Cardiac septum (tissue), 1 donor: ENCODE measurements around the gene COX14. TPM values are rescaled to one million over a fixed set of nuclear protein-coding genes. Genes with fewer than 3 reads are reported as not detected.

Experiments used
- DNase-seq: peaks from one replicate; pipeline ENCODE4 v3.0.0-alpha.2; 2020; ENCODE audit warnings: low spot score
- intact Hi-C: fragments of 100-400 bp; cut with DNase I; formaldehyde crosslinking; loops from one replicate; pipeline ENCODE4 v1.14.0; 2022
- long read RNA-seq: library from polyadenylated mRNA; unstranded; transcript quantifications from one replicate; pipeline ENCODE4 v2.0.0, GENCODE V29; 2021
- total RNA-seq: library from RNA; stranded (reverse); fragmentation: NEBNext Ultra II Directional; extraction: Animal tissue kit (Norgen Biotek cat#: 25700); gene quantifications from one replicate; pipeline ENCODE4 v1.2.1, GENCODE V29; 2021
- donor health status: DM: no; HTN: no; CAD: no.

The COX14 gene
- 152 TPM for total RNA-seq
- long read RNA-seq, transcript COX14-203 (2 exons, 739 nt), result major isoform, 72 of 78 reads
- long read RNA-seq, partial matches to known transcripts, result 1 of 78 reads
- long read RNA-seq, other reads (novel, unspliced or antisense), result 1 of 78 reads

DNA sequence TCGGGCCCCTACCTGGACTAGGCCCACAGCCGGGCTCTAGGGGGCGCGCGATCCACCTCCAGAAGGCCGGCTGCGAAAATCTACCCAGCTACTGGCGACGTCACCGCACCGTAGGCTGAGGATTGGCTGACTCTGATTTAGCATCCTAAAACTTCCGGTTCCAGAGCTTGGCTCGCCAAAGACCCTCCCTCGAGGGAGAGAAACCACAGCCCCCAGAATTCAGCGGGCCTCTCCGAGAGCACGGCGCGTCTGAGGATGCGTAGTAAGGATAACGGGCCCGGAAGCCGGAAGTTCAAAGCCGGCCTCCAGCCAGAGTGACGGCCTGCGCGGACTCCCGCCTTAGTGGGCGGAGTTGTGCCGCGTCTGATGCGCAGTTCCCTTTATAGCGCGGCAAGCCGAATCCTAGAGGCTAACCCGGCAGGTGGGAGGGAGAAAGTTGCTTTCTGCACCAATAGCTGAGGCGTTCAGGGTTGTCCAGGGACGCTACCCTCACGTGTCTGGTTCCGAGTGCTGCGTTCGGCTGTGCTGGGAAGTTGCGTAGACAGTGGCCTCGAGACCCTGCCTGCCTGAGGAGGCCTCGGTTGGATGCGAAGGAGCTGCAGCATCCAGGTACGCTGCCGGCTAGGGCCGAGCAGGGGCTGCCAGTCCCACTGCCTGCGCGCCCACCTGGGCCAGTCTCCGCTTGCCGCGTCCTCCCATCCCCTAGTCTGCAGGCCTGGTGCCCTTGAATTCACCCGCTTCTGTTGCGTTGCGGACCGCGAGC, at the start of gene COX14:
COX14 (plus strand) TSS at position 544 of the 763 bp plus-strand sequence. CDS start 7,808 bp downstream, outside the sequence.
- peak; percentile 100 for DNase-seq
- intact Hi-C loops, result loop anchor here (2.0 to 10.0 kb wide), 2 partner anchors 25 to 53 kb away; partner anchors contain the start of gene CERS5

DNA sequence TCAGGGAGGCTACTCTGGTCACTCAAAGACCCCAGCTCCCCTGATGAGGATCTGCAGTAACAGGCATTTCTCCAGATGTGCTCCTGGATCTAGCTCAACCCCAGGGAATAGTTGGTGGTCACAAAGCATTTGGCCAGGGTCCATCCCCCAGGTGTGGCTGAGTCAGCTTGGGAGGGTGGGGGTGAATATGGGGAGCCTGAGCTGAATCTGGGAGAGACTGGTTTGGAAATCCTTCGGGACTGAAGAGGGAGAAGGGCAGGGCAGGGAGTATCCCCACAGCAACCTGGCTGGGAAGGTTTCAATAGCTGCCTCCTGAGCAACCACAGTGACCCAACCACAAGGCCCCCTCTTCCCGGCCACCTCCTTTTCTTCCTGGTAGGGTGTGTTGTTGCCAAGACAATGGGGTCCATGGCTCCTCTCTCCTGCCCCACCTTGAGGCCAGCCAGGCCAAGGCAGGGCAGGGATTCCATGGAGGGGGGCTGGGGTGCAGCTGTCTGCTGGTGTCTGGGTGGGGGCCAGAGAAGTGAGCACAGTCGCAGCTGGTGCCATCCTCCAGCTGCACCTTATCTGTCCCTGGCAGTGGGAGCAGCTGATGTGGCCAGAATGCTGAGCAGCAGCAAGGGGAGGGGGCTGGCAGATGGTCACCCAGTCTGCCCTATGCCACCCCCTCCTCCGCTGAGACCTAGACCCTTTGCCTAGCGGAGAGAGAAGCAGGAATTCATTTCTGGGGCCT, 49.1 kb upstream of the COX14 start:
- intact Hi-C loops, result no loop called here
- no peak for DNase-seq

GRCh38 chr12:50065726-50066310, 46.2 kb upstream of the COX14 start:
- intact Hi-C loops, result no loop called here
- no peak for DNase-seq

- DNase-seq, result no peak
- intact Hi-C loops, result no loop called here
Measured at GRCh38 chr12:50066402-50066801, 45.6 kb upstream of the COX14 start.

- DNase-seq, result no peak
- intact Hi-C loops, result no loop called here
Measured at GRCh38 chr12:50069069-50069468, 43.0 kb upstream of the COX14 start.

DNA sequence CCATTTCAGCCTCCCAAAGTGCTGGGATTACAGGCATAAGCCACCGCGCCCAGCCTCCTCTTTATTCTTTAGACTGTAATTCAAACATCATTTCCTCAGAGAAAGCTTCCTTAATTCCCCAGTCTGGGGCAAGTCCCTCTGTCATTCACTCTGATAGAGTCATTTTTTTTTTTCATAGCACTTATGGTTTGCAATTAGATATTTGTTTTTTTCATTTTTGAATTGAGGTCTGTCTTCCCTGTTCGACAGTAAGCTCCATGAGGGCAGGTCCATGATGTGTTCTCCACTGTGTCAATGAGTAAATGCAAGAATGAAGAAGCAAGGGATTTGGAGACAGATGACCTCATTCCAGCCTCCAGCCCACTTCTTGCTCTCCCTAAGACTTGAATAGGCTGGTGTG, 42.5 kb upstream of the COX14 start:
- intact Hi-C loops, result no loop called here
- no peak for DNase-seq

- peak; percentile 90 for DNase-seq
- intact Hi-C loops, result loop anchor here (2.0 kb wide), 1 partner anchor 104 kb away; no protein-coding TSS in a partner anchor
Measured at GRCh38 chr12:50070314-50071060, 41.5 kb upstream of the COX14 start.

DNA sequence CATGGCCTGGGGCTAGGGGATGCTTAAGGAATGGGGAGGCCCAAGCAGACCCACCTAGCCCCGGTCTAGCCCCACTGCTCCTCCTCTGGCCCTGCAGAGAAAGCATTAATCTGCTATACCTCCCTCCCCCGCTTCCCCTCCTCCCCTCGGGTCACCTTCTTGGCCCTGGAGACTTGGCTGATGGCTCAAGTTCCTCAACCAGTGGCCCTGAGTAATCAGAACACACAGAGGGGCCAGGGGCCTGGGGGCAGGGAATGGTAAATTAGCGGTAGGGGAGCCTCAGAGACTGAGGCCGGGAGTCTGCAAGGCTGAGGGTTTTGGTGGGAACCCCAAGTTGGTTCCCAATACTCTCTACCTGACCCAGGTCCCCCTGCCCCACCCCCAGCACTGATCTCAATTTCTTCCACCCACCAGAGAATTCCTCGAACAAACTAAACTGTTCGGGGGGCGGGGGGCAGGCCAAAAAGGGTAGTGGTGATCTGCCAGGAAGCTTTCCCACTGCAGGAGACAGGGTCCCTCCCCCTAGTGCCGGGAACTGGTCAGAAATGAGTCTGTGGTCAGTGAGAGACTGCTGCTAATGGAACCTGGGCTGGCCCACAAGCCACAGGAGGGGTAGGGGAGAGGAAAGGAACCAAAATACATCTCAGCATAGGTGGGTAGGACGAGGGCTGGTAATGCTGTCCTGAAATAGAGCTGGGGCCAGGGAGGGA, 39.7 kb upstream of the COX14 start:
- intact Hi-C loops, result no loop called here
- no peak for DNase-seq

- no peak for DNase-seq
- intact Hi-C loops, result no loop called here
Measured at GRCh38 chr12:50073206-50073605, 38.8 kb upstream of the COX14 start.

DNA sequence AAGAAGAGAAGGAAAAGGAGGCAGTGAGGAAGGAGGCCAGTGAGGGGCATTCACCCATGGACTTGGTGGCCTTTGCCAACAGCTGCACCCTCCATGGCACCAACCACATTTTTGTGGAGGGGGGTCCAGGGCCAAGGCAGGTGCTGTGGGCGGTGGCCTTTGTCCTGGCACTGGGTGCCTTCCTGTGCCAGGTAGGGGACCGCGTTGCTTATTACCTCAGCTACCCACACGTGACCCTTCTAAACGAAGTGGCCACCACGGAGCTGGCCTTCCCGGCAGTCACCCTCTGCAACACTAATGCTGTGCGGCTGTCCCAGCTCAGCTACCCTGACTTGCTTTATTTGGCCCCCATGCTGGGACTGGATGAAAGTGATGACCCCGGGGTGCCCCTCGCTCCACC, 38.3 kb upstream of the COX14 start:
- DNase-seq, result no peak
- intact Hi-C loops, result no loop called here

- intact Hi-C loops, result no loop called here
- DNase-seq, result peak; percentile 92
Measured at GRCh38 chr12:50074936-50075807, 36.9 kb upstream of the COX14 start.

- intact Hi-C loops, result no loop called here
- DNase-seq, result no peak
Measured at GRCh38 chr12:50075808-50076170, 36.2 kb upstream of the COX14 start.

DNA sequence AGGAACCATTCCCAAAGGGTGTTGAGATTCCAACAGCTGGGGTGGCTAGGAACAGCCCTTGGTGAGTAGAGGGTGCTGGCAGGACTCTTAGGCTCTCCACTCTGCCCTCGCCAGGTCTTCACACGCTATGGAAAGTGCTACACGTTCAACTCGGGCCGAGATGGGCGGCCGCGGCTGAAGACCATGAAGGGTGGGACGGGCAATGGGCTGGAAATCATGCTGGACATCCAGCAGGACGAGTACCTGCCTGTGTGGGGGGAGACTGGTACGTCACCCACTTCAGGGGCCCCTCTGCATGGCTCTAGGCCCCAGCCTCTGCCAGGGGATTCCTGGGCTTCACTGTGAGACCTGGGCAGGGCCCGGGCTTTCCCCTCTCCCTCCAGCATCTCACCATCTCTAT, 34.9 kb upstream of the COX14 start:
- intact Hi-C loops, result no loop called here
- no peak for DNase-seq

DNA sequence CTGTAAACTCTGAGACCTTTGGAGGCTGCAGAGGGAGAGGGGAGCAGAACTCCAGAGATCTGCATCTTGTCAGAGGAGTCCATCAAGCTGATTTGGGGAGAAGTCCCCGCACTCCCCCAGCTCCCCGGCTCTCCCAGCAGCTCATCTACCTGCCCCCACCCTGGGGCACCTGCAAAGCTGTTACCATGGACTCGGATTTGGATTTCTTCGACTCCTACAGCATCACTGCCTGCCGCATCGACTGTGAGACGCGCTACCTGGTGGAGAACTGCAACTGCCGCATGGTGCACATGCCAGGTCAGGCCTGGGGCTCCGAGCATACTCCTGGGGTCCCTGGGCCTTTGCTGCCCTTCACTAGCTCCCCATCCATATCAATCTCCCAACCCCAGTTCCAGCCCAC, 33.8 kb upstream of the COX14 start:
- intact Hi-C loops, result no loop called here
- DNase-seq, result no peak

DNA sequence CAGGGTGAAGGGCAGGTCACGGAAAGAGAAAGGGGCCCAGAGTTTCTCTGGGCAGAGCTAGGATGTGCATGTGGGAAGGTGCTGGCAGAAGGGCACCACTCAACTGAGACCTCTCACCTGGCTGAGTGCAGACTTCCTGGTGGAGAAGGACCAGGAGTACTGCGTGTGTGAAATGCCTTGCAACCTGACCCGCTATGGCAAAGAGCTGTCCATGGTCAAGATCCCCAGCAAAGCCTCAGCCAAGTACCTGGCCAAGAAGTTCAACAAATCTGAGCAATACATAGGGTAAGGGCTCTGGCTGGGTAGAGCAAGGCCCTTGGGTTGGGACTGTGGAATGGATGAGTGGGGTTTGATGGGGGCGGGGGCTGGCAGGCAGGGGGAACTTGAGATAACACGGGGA, 32.3 kb upstream of the COX14 start:
- no peak for DNase-seq
- intact Hi-C loops, result no loop called here

GRCh38 chr12:50081096-50081808, 30.8 kb upstream of the COX14 start:
- intact Hi-C loops, result no loop called here
- DNase-seq, result no peak

- intact Hi-C loops, result loop anchor here (2.0 kb wide), 1 partner anchor 84 kb away; the partner anchor contains the start of gene CERS5
- DNase-seq, result no peak
Measured at GRCh38 chr12:50082644-50083043, 29.4 kb upstream of the COX14 start.
